Measurements from ENCODE around the gene KCNA5.

Gene KCNA5

DNA sequence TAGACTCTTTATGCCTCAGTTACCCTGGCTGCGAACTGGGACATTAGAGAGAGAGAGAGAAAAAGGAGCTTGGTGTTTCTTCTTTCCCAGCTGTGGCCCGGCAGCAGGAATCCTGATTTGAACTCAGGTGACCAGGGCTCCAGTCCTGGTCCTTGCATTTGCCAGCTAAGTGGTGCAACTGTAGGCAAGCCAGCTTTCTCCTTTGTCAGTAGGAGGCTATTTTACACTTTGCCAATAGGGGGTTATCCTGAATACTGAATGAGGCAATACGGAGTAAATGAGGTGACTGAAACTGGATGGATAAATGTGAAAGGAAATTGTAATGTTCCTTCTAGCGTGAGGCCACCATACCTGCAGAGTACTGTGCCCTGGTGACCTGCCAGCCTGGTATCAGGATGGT lies 27.8 kb downstream of the KCNA5 start:
- Histone ChIP-seq H2BK15ac (ENCODE audit: low read length) (no peak overlapping the region), H4K8ac (ENCODE audit: low read depth, low read length) (no peak overlapping the region), H3K36me3 (replicated peaks in 1 of 2; ENCODE audit: control insufficient read depth in 2 of 2, insufficient read depth in 2 of 2, low read length in 2 of 2) (no peaks in the 10 kb centered on the region), H2AK5ac (ENCODE audit: low read depth, low read length) (no peak overlapping the region), H3K27ac (replicated peaks; ENCODE audit: low read length) (no peak overlapping the region), H2BK5ac (ENCODE audit: low read length) (no peak overlapping the region), H3K4me1 (ENCODE audit: control insufficient read depth in 2 of 2, insufficient read depth in 1 of 2, low read depth in 1 of 2, low read length in 2 of 2) (peaks cover 0 to 14% of the 10 kb centered on the region in 2 donors), H3K23ac (ENCODE audit: low read depth, low read length, poor library complexity) (no peak overlapping the region), H3K4me3 (ENCODE audit: low read length in 2 of 2) (no peak overlapping the region), H3K4ac (ENCODE audit: low read length) (no peak overlapping the region), H3K18ac (ENCODE audit: low read length) (no peak overlapping the region), H3K9me3 (replicated peaks in 1 of 2; ENCODE audit: control insufficient read depth in 2 of 2, insufficient read depth in 1 of 2, low read depth in 1 of 2, low read length in 2 of 2) (no peaks in the 10 kb centered on the region), H3K79me1 (ENCODE audit: low read depth, low read length) (no peaks in the 10 kb centered on the region), H3K14ac (ENCODE audit: low read length) (no peak overlapping the region), H3K27me3 (ENCODE audit: control insufficient read depth in 3 of 3, insufficient read depth in 3 of 3, low read depth in 1 of 3, low read length in 3 of 3) (peaks cover 0 to 5% (median 0%) of the 10 kb centered on the region in 3 experiments), H4K91ac (ENCODE audit: low read depth, low read length, poor library complexity) (no peak overlapping the region), H3K9ac (ENCODE audit: low read depth, low read length, poor library complexity) (no peak overlapping the region), H2BK120ac (ENCODE audit: low read depth, low read length) (no peak overlapping the region), H3K4me2 (ENCODE audit: insufficient read depth, low read length, poor library complexity, severe bottlenecking) (no peak overlapping the region), H2BK12ac (ENCODE audit: low read length) (no peak overlapping the region), H2AFZ (ENCODE audit: low read length) (no peak overlapping the region)
- no CpG with 5 or more reads among the region's 4 CpGs for WGBS, 2 donors (ENCODE audit: extremely low coverage in 2 of 2, insufficient read length in 2 of 2, insufficient replicate concordance in 1 of 2)
- DNase-seq (ENCODE audit: low spot score), result no peak

DNA sequence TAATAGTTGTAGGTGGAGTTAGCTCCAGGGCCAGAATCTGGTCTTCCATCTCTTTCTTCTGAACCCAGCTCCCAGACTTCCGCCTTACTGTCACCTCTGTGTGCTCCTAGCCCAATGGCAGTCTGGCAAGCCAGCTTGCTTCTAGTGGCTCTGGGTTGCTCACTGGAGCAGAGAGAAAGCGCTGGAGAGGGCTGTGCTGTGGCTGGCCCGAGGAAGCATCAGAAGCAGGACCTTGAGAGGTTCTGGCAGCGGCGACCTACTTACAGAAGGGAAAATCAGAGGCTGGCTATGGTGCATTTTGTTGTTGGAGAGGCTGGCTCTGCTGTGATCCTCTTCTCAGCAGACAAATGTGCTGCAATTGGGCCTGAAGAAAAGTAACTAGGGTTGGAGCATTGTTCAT lies 28.6 kb downstream of the KCNA5 start:
- H2BK15ac ChIP-seq (ENCODE audit: low read length), result no peak overlapping the region
- H2BK120ac ChIP-seq (ENCODE audit: low read depth, low read length), result no peak overlapping the region
- H3K4ac ChIP-seq (ENCODE audit: low read length), result no peak overlapping the region
- H2BK5ac ChIP-seq (ENCODE audit: low read length), result no peak overlapping the region
- H2AK5ac ChIP-seq (ENCODE audit: low read depth, low read length), result no peak overlapping the region
- H3K27me3 ChIP-seq (ENCODE audit: control insufficient read depth in 3 of 3, insufficient read depth in 3 of 3, low read depth in 1 of 3, low read length in 3 of 3), result peaks cover 0 to 5% (median 0%) of the 10 kb centered on the region in 3 experiments
- H3K4me1 ChIP-seq (ENCODE audit: control insufficient read depth in 2 of 2, insufficient read depth in 1 of 2, low read depth in 1 of 2, low read length in 2 of 2), result peaks cover 0 to 14% of the 10 kb centered on the region in 2 donors
- H3K79me1 ChIP-seq (ENCODE audit: low read depth, low read length), result no peaks in the 10 kb centered on the region
- no peak overlapping the region for H3K4me2 ChIP-seq (ENCODE audit: insufficient read depth, low read length, poor library complexity, severe bottlenecking)
- no CpG with 5 or more reads among the region's 5 CpGs for WGBS, 2 donors (ENCODE audit: extremely low coverage in 2 of 2, insufficient read length in 2 of 2, insufficient replicate concordance in 1 of 2)
- H3K36me3 ChIP-seq (replicated peaks in 1 of 2; ENCODE audit: control insufficient read depth in 2 of 2, insufficient read depth in 2 of 2, low read length in 2 of 2), result no peaks in the 10 kb centered on the region
- no peak overlapping the region for H2BK12ac ChIP-seq (ENCODE audit: low read length)
- no peak overlapping the region for H4K91ac ChIP-seq (ENCODE audit: low read depth, low read length, poor library complexity)
- H3K23ac ChIP-seq (ENCODE audit: low read depth, low read length, poor library complexity), result no peak overlapping the region
- DNase-seq (ENCODE audit: low spot score), result no peak
- no peak overlapping the region for H4K8ac ChIP-seq (ENCODE audit: low read depth, low read length)
- no peak overlapping the region for H3K18ac ChIP-seq (ENCODE audit: low read length)
- H2AFZ ChIP-seq (ENCODE audit: low read length), result no peak overlapping the region
- H3K4me3 ChIP-seq (ENCODE audit: low read length in 2 of 2), result no peak overlapping the region
- no peaks in the 10 kb centered on the region for H3K9me3 ChIP-seq (replicated peaks in 1 of 2; ENCODE audit: control insufficient read depth in 2 of 2, insufficient read depth in 1 of 2, low read depth in 1 of 2, low read length in 2 of 2)
- no peak overlapping the region for H3K14ac ChIP-seq (ENCODE audit: low read length)
- no peak overlapping the region for H3K9ac ChIP-seq (ENCODE audit: low read depth, low read length, poor library complexity)
- H3K27ac ChIP-seq (replicated peaks; ENCODE audit: low read length), result no peak overlapping the region

DNA sequence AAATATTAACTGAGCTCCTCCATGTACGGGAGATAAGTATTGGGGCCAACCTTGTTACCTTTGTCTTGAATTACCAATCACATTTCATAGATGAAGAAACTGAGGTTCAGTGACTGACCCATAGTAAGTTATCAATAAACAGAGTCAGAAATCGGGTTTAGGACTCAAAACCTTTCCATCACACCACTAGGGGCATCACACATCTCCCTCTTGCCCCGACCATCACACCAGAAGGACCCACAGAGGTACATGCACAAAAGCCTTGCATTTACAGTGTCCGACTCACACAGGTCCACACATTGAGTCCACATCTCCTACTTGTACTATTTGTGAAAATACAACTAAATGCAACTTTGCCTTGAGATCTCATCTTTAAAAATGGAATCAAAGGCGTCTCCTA lies 29.4 kb downstream of the KCNA5 start:
- Histone ChIP-seq H3K4me1 (ENCODE audit: control insufficient read depth in 2 of 2, insufficient read depth in 1 of 2, low read depth in 1 of 2, low read length in 2 of 2) (peaks cover 0 to 12% of the 10 kb centered on the region in 2 donors), H4K91ac (ENCODE audit: low read depth, low read length, poor library complexity) (no peak overlapping the region), H3K23ac (ENCODE audit: low read depth, low read length, poor library complexity) (no peak overlapping the region), H3K18ac (ENCODE audit: low read length) (no peak overlapping the region), H3K27me3 (ENCODE audit: control insufficient read depth in 3 of 3, insufficient read depth in 3 of 3, low read depth in 1 of 3, low read length in 3 of 3) (peaks cover 0 to 9% (median 0%) of the 10 kb centered on the region in 3 experiments), H2BK15ac (ENCODE audit: low read length) (no peak overlapping the region), H3K27ac (replicated peaks; ENCODE audit: low read length) (no peak overlapping the region), H3K4me2 (ENCODE audit: insufficient read depth, low read length, poor library complexity, severe bottlenecking) (no peak overlapping the region), H3K4ac (ENCODE audit: low read length) (no peak overlapping the region), H3K36me3 (replicated peaks in 1 of 2; ENCODE audit: control insufficient read depth in 2 of 2, insufficient read depth in 2 of 2, low read length in 2 of 2) (no peaks in the 10 kb centered on the region), H4K8ac (ENCODE audit: low read depth, low read length) (no peak overlapping the region), H2AK5ac (ENCODE audit: low read depth, low read length) (no peak overlapping the region), H2BK5ac (ENCODE audit: low read length) (no peak overlapping the region), H3K14ac (ENCODE audit: low read length) (no peak overlapping the region), H3K9me3 (replicated peaks in 1 of 2; ENCODE audit: control insufficient read depth in 2 of 2, insufficient read depth in 1 of 2, low read depth in 1 of 2, low read length in 2 of 2) (no peaks in the 10 kb centered on the region), H2AFZ (ENCODE audit: low read length) (no peak overlapping the region), H3K9ac (ENCODE audit: low read depth, low read length, poor library complexity) (no peak overlapping the region), H2BK120ac (ENCODE audit: low read depth, low read length) (no peak overlapping the region), H3K79me1 (ENCODE audit: low read depth, low read length) (no peaks in the 10 kb centered on the region), H3K4me3 (ENCODE audit: low read length in 2 of 2) (no peak overlapping the region), H2BK12ac (ENCODE audit: low read length) (no peak overlapping the region)
- no peak for DNase-seq (ENCODE audit: low spot score)
- no CpG with 5 or more reads among the region's 5 CpGs for WGBS, 2 donors (ENCODE audit: extremely low coverage in 2 of 2, insufficient read length in 2 of 2, insufficient replicate concordance in 1 of 2)

DNA sequence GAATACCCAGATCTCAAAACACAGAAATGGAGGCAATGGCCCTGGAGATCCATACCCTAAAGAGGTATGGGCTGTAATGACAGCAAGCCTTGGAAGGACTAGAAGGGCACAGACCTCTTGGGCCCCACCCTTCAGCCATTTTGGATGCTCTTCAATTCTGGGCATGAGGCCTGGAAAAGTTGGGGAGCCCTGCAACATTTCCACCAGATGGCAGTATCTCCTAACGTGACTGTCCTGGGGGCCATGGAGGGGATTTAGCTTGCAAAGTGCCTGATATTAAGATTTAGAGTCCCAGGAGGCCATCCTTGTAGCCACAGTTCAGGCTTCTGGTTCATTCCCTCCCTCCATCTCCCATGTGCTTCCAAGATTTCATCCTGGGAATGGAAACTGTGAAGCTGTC lies 30.2 kb downstream of the KCNA5 start:
- DNase-seq (ENCODE audit: low spot score), result no peak
- no CpG with 5 or more reads among the region's 1 CpG for WGBS, 2 donors (ENCODE audit: extremely low coverage in 2 of 2, insufficient read length in 2 of 2, insufficient replicate concordance in 1 of 2)

More for the DNA sequence above, 30.2 kb downstream of the KCNA5 start:
- no peaks in the 10 kb centered on the region for H3K36me3 ChIP-seq (replicated peaks in 1 of 2; ENCODE audit: control insufficient read depth in 2 of 2, insufficient read depth in 2 of 2, low read length in 2 of 2)
- no peak overlapping the region for H3K4ac ChIP-seq (ENCODE audit: low read length)
- H2BK12ac ChIP-seq (ENCODE audit: low read length), result no peak overlapping the region
- H2BK120ac ChIP-seq (ENCODE audit: low read depth, low read length), result no peak overlapping the region
- no peak overlapping the region for H4K91ac ChIP-seq (ENCODE audit: low read depth, low read length, poor library complexity)
- no peak overlapping the region for H3K23ac ChIP-seq (ENCODE audit: low read depth, low read length, poor library complexity)
- H3K27me3 ChIP-seq (ENCODE audit: control insufficient read depth in 3 of 3, insufficient read depth in 3 of 3, low read depth in 1 of 3, low read length in 3 of 3), result peaks cover 0 to 12% (median 0%) of the 10 kb centered on the region in 3 experiments
- H2AFZ ChIP-seq (ENCODE audit: low read length), result no peak overlapping the region
- no peak overlapping the region for H2BK15ac ChIP-seq (ENCODE audit: low read length)
- H3K4me3 ChIP-seq (ENCODE audit: low read length in 2 of 2), result no peak overlapping the region
- H4K8ac ChIP-seq (ENCODE audit: low read depth, low read length), result no peak overlapping the region
- H2BK5ac ChIP-seq (ENCODE audit: low read length), result no peak overlapping the region
- no peak overlapping the region for H2AK5ac ChIP-seq (ENCODE audit: low read depth, low read length)
- H3K14ac ChIP-seq (ENCODE audit: low read length), result no peak overlapping the region
- H3K27ac ChIP-seq (replicated peaks; ENCODE audit: low read length), result no peak overlapping the region
- no peak overlapping the region for H3K18ac ChIP-seq (ENCODE audit: low read length)
- H3K79me1 ChIP-seq (ENCODE audit: low read depth, low read length), result no peaks in the 10 kb centered on the region
- H3K4me2 ChIP-seq (ENCODE audit: insufficient read depth, low read length, poor library complexity, severe bottlenecking), result no peak overlapping the region
- H3K4me1 ChIP-seq (ENCODE audit: control insufficient read depth in 2 of 2, insufficient read depth in 1 of 2, low read depth in 1 of 2, low read length in 2 of 2), result peaks cover 0 to 12% of the 10 kb centered on the region in 2 donors
- H3K9ac ChIP-seq (ENCODE audit: low read depth, low read length, poor library complexity), result no peak overlapping the region
- no peaks in the 10 kb centered on the region for H3K9me3 ChIP-seq (replicated peaks in 1 of 2; ENCODE audit: control insufficient read depth in 2 of 2, insufficient read depth in 1 of 2, low read depth in 1 of 2, low read length in 2 of 2)
